SK-N-SH (cell line): ENCODE measurements around the gene MAPRE2. TPM values are rescaled to one million over a fixed set of nuclear protein-coding genes. Genes with fewer than 3 reads are reported as not detected.

Experiments used
- CTCF ChIA-PET: fragments of 300-600, 350-600 bp; formaldehyde crosslinking; extraction: SDS; loops from one replicate; lab custom pipeline; 2021; lab: Yijun Ruan, JAX
- POLR2A ChIA-PET: fragments of 350-600 bp; sonication (Branson Sonifier 250); formaldehyde crosslinking; extraction: SDS; loops from one replicate; lab custom pipeline; 2020; ENCODE audit warnings: antibody characterized with exemption, inconsistent platforms; lab: Yijun Ruan, JAX
- DNase-seq: peaks from one replicate; pipeline ENCODE4 v3.0.0; 2012
- H2AFZ ChIP-seq: fragments of 200-600 bp; sonication (generic); 2 replicates; pipeline ENCODE4 v1.8.1; 2016; ENCODE audit warnings: antibody characterized with exemption, mild to moderate bottlenecking, low read depth
- H3F3A ChIP-seq: fragments of 200-600 bp; sonication (generic); replicated peaks from 2 replicates; pipeline ENCODE3; 2016; ENCODE audit warnings: antibody characterized with exemption, mild to moderate bottlenecking; ENCODE audit not compliant: insufficient read depth
- H3K27ac ChIP-seq, 2 experiments: fragments of 200-500 bp in 1 of 2; fragments of 200-600 bp in 1 of 2; sonication (Bioruptor generic) in 1 of 2; sonication (generic), shearing (Covaris generic) in 1 of 2; 2 replicates each; pipeline versions ENCODE4 v1.5.1 to v1.6.1; 2014 to 2016; ENCODE audit warnings: low read depth in 2 of 2, inconsistent platforms in 1 of 2, low read length in 1 of 2, mild to moderate bottlenecking in 1 of 2, mixed read lengths in 1 of 2
- H3K27me3 ChIP-seq: fragments of 200-600 bp; sonication (generic), shearing (Covaris generic); 2 replicates; pipeline ENCODE4 v1.6.1; 2016; ENCODE audit warnings: mixed run types; ENCODE audit not compliant: insufficient read depth
- H3K36me3 ChIP-seq, 2 experiments: fragments of 200-500 bp in 1 of 2; fragments of 200-600 bp in 1 of 2; sonication (Bioruptor generic) in 1 of 2; sonication (generic) in 1 of 2; replicated peaks in 1 of 2; 2 replicates each; pipeline versions ENCODE3 to v1.5.1; 2014 to 2016; ENCODE audit warnings: low read length in 1 of 2, mild to moderate bottlenecking in 1 of 2; ENCODE audit not compliant: insufficient read depth in 2 of 2, control insufficient read depth in 1 of 2
- H3K4me1 ChIP-seq, 2 experiments: fragments of 200-500 bp in 1 of 2; fragments of 200-600 bp in 1 of 2; sonication (Bioruptor generic) in 1 of 2; sonication (generic), shearing (Covaris generic) in 1 of 2; 2 replicates each; pipeline versions ENCODE4 v1.5.1 to v1.6.1; 2014 to 2016; ENCODE audit warnings: low read depth in 1 of 2, low read length in 1 of 2, mixed run types in 1 of 2; ENCODE audit not compliant: insufficient read depth in 2 of 2, control insufficient read depth in 1 of 2
- H3K4me2 ChIP-seq: fragments of 200-600 bp; sonication (generic), shearing (Covaris generic); 2 replicates; pipeline ENCODE4 v1.6.1; 2017; ENCODE audit warnings: mixed run types
- H3K4me3 ChIP-seq, 2 experiments: fragments of 200-500 bp in 1 of 2; fragments of 200-600 bp in 1 of 2; sonication (Bioruptor generic) in 1 of 2; sonication (generic), shearing (Covaris generic) in 1 of 2; 2 replicates each; pipeline versions ENCODE4 v1.5.1 to v1.8.1; 2014 to 2016; ENCODE audit warnings: low read depth in 2 of 2, inconsistent platforms in 1 of 2, low read length in 1 of 2, mild to moderate bottlenecking in 1 of 2, mixed read lengths in 1 of 2, moderate library complexity in 1 of 2
- H3K79me2 ChIP-seq: fragments of 200-600 bp; sonication (generic); 2 replicates; pipeline ENCODE4 v1.8.1; 2017; ENCODE audit warnings: mild to moderate bottlenecking; ENCODE audit not compliant: insufficient read depth
- H3K9ac ChIP-seq: fragments of 200-600 bp; sonication (generic); 2 replicates; pipeline ENCODE4 v1.6.1; 2017; ENCODE audit warnings: mixed run types
- H3K9me2 ChIP-seq: fragments of 200-600 bp; sonication (generic); 2 replicates; pipeline ENCODE4 v1.6.1; 2017; ENCODE audit warnings: mixed run types
- H3K9me3 ChIP-seq: fragments of 200-600 bp; sonication (generic); 2 replicates; pipeline ENCODE4 v1.6.1; 2017; ENCODE audit warnings: mixed run types, mild to moderate bottlenecking, moderate library complexity
- H4K20me1 ChIP-seq: fragments of 200-600 bp; sonication (generic); 2 replicates; pipeline ENCODE4 v1.6.1; 2017; ENCODE audit warnings: mild to moderate bottlenecking, mixed run types; ENCODE audit not compliant: insufficient read depth
- CTCF ChIP-seq: fragments of 200-600 bp; sonication (generic); IDR thresholded peaks from 2 replicates; pipeline ENCODE4 v1.6.1; 2017; ENCODE audit warnings: antibody characterized with exemption, mild to moderate bottlenecking, moderate library complexity
- ELF1 ChIP-seq: IDR thresholded peaks from 2 replicates; pipeline ENCODE4 v1.4.0; 2012
- EP300 ChIP-seq, 2 experiments: IDR thresholded peaks; 2 replicates each; pipeline versions ENCODE4 v1.4.0 to v1.6.1; 2012; ENCODE audit warnings: borderline replicate concordance in 1 of 2, low read depth in 1 of 2, low read length in 1 of 2
- FOSL2 ChIP-seq: IDR thresholded peaks from 2 replicates; pipeline ENCODE4 v1.4.0; 2012; ENCODE audit warnings: low read depth, mild to moderate bottlenecking, moderate library complexity, borderline replicate concordance
- GATA2 ChIP-seq: sonication (generic); formaldehyde crosslinking; IDR thresholded peaks from 2 replicates; pipeline ENCODE4 v1.5.0; 2020; ENCODE audit warnings: mild to moderate bottlenecking, missing genetic modification reagents
- IRF3 ChIP-seq: fragments of 150-350 bp; IDR thresholded peaks from 2 replicates; pipeline ENCODE4 v1.6.1; 2016; ENCODE audit warnings: mild to moderate bottlenecking, low read depth, low read length
- MXI1 ChIP-seq: IDR thresholded peaks from 2 replicates; pipeline ENCODE4 v1.6.1; 2012; ENCODE audit warnings: mild to moderate bottlenecking, low read depth, low read length, improper control_type of control experiment
- NRF1 ChIP-seq: IDR thresholded peaks from 2 replicates; pipeline ENCODE4 v1.6.1; 2012; ENCODE audit warnings: low read depth, mild to moderate bottlenecking, low read length
- PBX3 ChIP-seq: IDR thresholded peaks from 2 replicates; pipeline ENCODE4; 2012
- RCOR1 ChIP-seq: fragments of 150-350 bp; IDR thresholded peaks from 2 replicates; pipeline ENCODE4 v1.6.1; 2017; ENCODE audit warnings: antibody characterized with exemption, low read length
- RFX5 ChIP-seq: IDR thresholded peaks from 2 replicates; pipeline ENCODE4 v1.6.1; 2012; ENCODE audit warnings: mild to moderate bottlenecking, improper control_type of control experiment, low read length
- RXRA ChIP-seq: IDR thresholded peaks from 2 replicates; pipeline ENCODE4 v1.4.0; 2012; ENCODE audit warnings: low read depth, mild to moderate bottlenecking, borderline replicate concordance
- TAF1 ChIP-seq: IDR thresholded peaks from 2 replicates; pipeline ENCODE4 v1.6.1; 2012; ENCODE audit warnings: low read depth, mild to moderate bottlenecking, low read length, moderate library complexity, borderline replicate concordance
- TCF12 ChIP-seq: IDR thresholded peaks from 2 replicates; pipeline ENCODE4 v1.4.0; 2012
- ZBTB33 ChIP-seq: IDR thresholded peaks from 2 replicates; pipeline ENCODE4 v1.4.0; 2012; ENCODE audit warnings: low read depth, borderline replicate concordance
- WGBS: methylation state at CpG from one replicate; pipeline ENCODE4 v1.1.6; 2017; ENCODE audit warnings: low lambda C conversion rate; 5-methylcytosine and 5-hydroxymethylcytosine counted together
- polyA plus RNA-seq, 3 experiments: library from polyadenylated mRNA; depleted of rRNA; stranded (reverse); fragments of >200 nt; gene quantifications; 2 replicates each; pipeline ENCODE4 v1.2.3, GENCODE V29; 2012
- TF ChIP-seq, protein P1 (sequence below): IDR thresholded peaks from 2 replicates; pipeline ENCODE4 v1.4.0; 2012; ENCODE audit warnings: low read depth, borderline replicate concordance

The MAPRE2 gene
- polyA plus RNA-seq, 1 of the 3 experiments (the other 2 are of a cell fraction): 11.5 TPM

- H3K79me2 ChIP-seq: no peaks in the 10 kb centered on the region
- CTCF ChIA-PET: interaction anchor here (0.6 kb wide), 1 partner anchor 12 kb away, joined by 3 read pairs; no protein-coding TSS in a partner anchor
Observed at GRCh38 chr18:35131387-35132020, 90.3 kb downstream of the MAPRE2 start.

GRCh38 chr18:35132021-35132902 is 91.0 kb downstream of the MAPRE2 start:
- ChIA-PET POLR2A (interaction anchor here (1.1 kb wide), 1 partner anchor 8 kb away, joined by 3 read pairs; no protein-coding TSS in a partner anchor), CTCF (interaction anchor here (0.6 to 1.5 kb wide), 4 partner anchors 9 to 109 kb away, joined by 3 to 7 read pairs (median 3); no protein-coding TSS in a partner anchor)
- no peak for DNase-seq
- H3K27me3 ChIP-seq: no peaks in the 10 kb centered on the region
- no peak overlapping the region; a peak in 1 of 4 replicates for H3K27ac ChIP-seq
- H3K4me1 ChIP-seq: peaks cover 0 to 11% of the 10 kb centered on the region in 2 experiments; a peak in 1 of 4 replicates
- H3K9me2 ChIP-seq: no peaks in the 10 kb centered on the region
- no peak overlapping the region for H3K4me2 ChIP-seq
- H4K20me1 ChIP-seq: no peaks in the 10 kb centered on the region
- no peak overlapping the region for H3K9ac ChIP-seq
- no peak overlapping the region for H3K4me3 ChIP-seq
- no peaks in the 10 kb centered on the region for H3F3A ChIP-seq
- peaks cover 0 to 6% of the 10 kb centered on the region in 2 experiments for H3K36me3 ChIP-seq
- H3K9me3 ChIP-seq: no peaks in the 10 kb centered on the region
- WGBS: 81% methylated on average over 10 of the region's 10 CpGs
- H2AFZ ChIP-seq: no peak overlapping the region
- no peaks in the 10 kb centered on the region for H3K79me2 ChIP-seq
- TF ChIP-seq RCOR1 (no peak), TCF12 (no peak), PBX3 (no peak), EP300 (IDR thresholded peaks at IDR 0.05; ENCODE audit: borderline replicate concordance in 1 of 2, low read depth in 1 of 2, low read length in 1 of 2) (no peak), NRF1 (no peak), RFX5 (no peak), ZBTB33 (no peak), CTCF (no peak), MXI1 (no peak), ELF1 (no peak), GATA2 (CRISPR knock-in tag) (no peak), RXRA (no peak), FOSL2 (no peak)
- TF ChIP-seq, protein P1, sequence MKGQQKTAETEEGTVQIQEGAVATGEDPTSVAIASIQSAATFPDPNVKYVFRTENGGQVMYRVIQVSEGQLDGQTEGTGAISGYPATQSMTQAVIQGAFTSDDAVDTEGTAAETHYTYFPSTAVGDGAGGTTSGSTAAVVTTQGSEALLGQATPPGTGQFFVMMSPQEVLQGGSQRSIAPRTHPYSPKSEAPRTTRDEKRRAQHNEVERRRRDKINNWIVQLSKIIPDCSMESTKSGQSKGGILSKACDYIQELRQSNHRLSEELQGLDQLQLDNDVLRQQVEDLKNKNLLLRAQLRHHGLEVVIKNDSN: no peak

More at GRCh38 chr18:35131387-35132020, 90.3 kb downstream of the MAPRE2 start:
- DNase-seq: no peak
- Histone ChIP-seq H3K9me2 (no peaks in the 10 kb centered on the region), H3K36me3 (peaks cover 0 to 6% of the 10 kb centered on the region in 2 experiments), H3K27ac (no peak overlapping the region; a peak in 1 of 4 replicates), H3K9me3 (no peaks in the 10 kb centered on the region), H4K20me1 (no peaks in the 10 kb centered on the region), H3K4me3 (no peak overlapping the region), H3F3A (no peaks in the 10 kb centered on the region), H2AFZ (no peak overlapping the region), H3K4me2 (no peak overlapping the region), H3K9ac (no peak overlapping the region), H3K4me1 (peaks cover 0 to 11% of the 10 kb centered on the region in 2 experiments; a peak in 1 of 4 replicates), H3K27me3 (no peaks in the 10 kb centered on the region)
- 80% methylated on average over 8 of the region's 8 CpGs for WGBS
- no peak for TF ChIP-seq TAF1
- no peak for TF ChIP-seq IRF3
- POLR2A ChIA-PET: no interaction called here
